H1 (cell line): ENCODE results near the gene ALG3.

Experiments used
- EP300 ChIP-seq, 2 experiments: IDR thresholded peaks; 1 replicate in 1 of 2; 2 replicates in 1 of 2; pipeline ENCODE4 v1.6.1; 2011 to 2012; ENCODE audit warnings: low read depth in 2 of 2, low read length in 2 of 2, mild to moderate bottlenecking in 2 of 2, borderline replicate concordance in 1 of 2, inconsistent platforms in 1 of 2, moderate library complexity in 1 of 2
- HDAC2 ChIP-seq, 2 experiments: fragments of 300-600 bp in 1 of 2; sonication (generic) in 1 of 2; IDR thresholded peaks; 2 replicates each; pipeline ENCODE4 v1.6.1; 2011 to 2012; ENCODE audit warnings: low read depth in 2 of 2, low read length in 2 of 2, mild to moderate bottlenecking in 2 of 2, moderate library complexity in 2 of 2, borderline replicate concordance in 1 of 2, inconsistent platforms in 1 of 2
- POLR2A ChIP-seq, 2 experiments: IDR thresholded peaks; 1 replicate in 1 of 2; 2 replicates in 1 of 2; pipeline ENCODE4 v1.6.1; 2011; ENCODE audit warnings: low read depth in 2 of 2, low read length in 2 of 2, mild to moderate bottlenecking in 2 of 2; ENCODE audit errors: control extremely low read depth in 1 of 2
- POLR2AphosphoS5 ChIP-seq: IDR thresholded peaks from 2 replicates; pipeline ENCODE4 v1.6.1; 2011; ENCODE audit warnings: low read depth, low read length
- SRF ChIP-seq: IDR thresholded peaks from 2 replicates; pipeline ENCODE4 v1.6.1; 2011; ENCODE audit warnings: mild to moderate bottlenecking, low read depth, low read length, moderate library complexity
- TF ChIP-seq, protein P1 (sequence below): IDR thresholded peaks from 2 replicates; pipeline ENCODE4 v1.6.1; 2012; ENCODE audit warnings: inconsistent platforms
- TF ChIP-seq, protein P2 (sequence below): IDR thresholded peaks from 2 replicates; pipeline ENCODE4 v1.6.1; 2011; ENCODE audit warnings: low read length, improper control_type of control experiment

DNA sequence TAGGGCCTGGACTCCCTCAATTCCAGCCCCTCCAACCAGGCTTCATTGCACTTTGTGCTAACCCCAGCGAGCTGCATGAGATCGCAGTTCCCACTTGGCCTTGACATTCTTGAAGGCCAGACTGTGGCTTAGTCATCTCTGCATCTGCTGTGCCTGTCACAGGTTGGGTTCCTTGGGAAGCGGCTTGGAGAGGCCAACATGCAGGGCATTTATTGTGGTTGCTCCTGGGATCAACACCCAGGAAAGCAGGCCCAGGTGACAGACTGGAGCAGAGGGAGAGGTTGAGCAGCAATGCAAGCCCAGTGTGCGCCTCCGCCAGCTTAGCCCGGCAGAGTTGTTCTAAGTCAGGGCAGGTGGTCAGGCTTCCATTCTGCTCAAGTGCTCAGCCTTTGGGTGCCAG, 52.2 kb downstream of the ALG3 start:
- TF ChIP-seq EP300 (IDR thresholded peaks at IDR 0.05; ENCODE audit: borderline replicate concordance in 1 of 2, low read depth in 2 of 2, low read length in 2 of 2) (no peak), HDAC2 (IDR thresholded peaks at IDR 0.05; ENCODE audit: borderline replicate concordance in 1 of 2, low read depth in 2 of 2, low read length in 2 of 2) (no peak), POLR2A (IDR thresholded peaks at IDR 0.05; ENCODE audit: control extremely low read depth in 1 of 2, low read depth in 2 of 2, low read length in 2 of 2) (no peak), SRF (no peak), POLR2AphosphoS5 (no peak)
- TF ChIP-seq, protein P1, sequence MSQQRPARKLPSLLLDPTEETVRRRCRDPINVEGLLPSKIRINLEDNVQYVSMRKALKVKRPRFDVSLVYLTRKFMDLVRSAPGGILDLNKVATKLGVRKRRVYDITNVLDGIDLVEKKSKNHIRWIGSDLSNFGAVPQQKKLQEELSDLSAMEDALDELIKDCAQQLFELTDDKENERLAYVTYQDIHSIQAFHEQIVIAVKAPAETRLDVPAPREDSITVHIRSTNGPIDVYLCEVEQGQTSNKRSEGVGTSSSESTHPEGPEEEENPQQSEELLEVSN: no peak
- TF ChIP-seq, protein P2, sequence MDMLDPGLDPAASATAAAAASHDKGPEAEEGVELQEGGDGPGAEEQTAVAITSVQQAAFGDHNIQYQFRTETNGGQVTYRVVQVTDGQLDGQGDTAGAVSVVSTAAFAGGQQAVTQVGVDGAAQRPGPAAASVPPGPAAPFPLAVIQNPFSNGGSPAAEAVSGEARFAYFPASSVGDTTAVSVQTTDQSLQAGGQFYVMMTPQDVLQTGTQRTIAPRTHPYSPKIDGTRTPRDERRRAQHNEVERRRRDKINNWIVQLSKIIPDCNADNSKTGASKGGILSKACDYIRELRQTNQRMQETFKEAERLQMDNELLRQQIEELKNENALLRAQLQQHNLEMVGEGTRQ: no peak
